ENCODE results near the gene ATP6V1B1.
A peak's percentile ranks its signal among the peaks of the same experiment; 100 is the strongest.

ATP6V1B1 gene

DNA sequence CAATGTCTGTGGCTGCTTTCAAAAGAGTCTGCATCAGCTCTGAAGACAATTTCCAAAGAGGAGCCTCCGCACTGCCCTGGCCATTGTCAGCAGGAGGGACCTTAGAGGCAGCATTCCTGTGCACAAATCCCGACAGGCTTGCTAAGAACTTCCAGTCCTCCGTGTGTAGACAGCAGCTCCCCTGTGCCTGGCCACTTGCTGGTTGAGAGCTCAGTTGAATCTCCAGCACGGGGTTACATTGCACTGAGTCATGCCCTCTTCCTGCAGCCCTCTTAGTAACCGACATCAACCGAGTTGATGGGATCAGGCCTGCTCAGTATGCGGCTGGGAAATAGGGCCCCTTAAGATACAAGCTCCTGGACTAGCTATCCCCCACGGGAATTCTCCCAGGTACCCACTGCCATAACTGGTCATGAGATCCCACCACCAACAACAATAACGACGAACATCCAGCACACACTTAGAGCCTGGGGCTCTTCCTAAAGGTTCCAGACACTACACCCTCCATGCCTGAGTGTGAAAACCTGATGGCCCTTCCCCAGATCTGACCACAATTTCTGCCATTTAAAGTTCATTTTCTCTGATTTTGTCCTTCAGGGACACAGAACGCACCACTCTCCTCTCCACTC, 12.0 kb downstream of the ATP6V1B1 start:
- DNase-seq: peak; percentile 42

DNA sequence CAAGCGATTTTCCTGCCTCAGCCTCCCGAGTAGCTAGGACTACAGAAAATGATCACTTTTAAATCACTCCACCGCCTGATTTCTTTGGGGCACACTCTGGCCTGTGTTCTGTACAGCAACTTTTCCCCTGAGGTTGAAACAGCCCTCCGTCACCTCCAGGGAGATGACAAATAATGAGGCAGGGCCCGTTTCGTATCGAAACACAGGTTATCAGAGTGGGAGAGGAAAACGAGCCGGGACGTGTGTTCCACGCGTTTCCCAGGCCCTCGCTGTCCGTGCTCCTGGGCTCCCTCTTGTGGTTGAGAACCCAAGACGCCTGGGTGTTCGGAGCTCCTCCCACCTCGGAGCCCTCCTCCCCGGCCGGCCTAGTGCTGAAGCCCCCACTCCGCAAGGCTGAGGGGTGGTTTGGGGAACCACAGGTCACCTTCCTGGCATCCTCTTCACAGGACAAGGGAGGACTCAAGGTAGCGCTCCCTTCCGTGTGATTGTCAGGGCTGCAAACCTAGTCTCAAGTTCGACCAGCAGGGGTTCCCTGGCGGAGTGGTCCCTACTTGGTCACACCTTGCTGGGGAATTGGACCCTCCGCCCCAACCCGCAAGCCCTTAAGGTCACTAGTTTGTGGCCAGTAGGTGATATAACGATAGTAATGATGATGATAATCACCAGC, 12.8 kb downstream of the ATP6V1B1 start:
- DNase-seq: peak; percentile 87

GRCh38 chr2:70949086-70949485, 13.4 kb downstream of the ATP6V1B1 start:
- no peak for DNase-seq

- no peak for DNase-seq
These were observed 19.2 kb downstream of the ATP6V1B1 start for GRCh38 chr2:70954886-70955285.

DNA sequence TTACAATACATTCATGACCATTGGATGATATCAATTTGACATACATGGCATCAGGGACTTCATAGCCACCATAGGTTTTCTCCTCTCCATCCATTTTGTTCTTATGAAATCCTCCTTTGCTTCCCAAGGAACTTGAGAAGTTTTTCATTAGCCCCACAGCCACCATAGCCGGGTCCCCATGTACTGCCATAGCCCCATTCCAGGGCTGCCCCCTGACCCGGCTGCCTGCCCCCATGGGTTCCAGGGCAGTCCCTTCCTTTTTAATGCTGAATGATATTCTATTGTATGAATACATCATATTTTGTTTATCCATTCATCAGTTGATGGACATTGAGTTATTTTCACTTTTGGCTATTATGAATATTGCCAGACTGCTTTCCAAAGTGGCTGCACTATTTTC, 20.4 kb downstream of the ATP6V1B1 start:
- no peak for DNase-seq

- no peak for DNase-seq
These were observed 22.1 kb downstream of the ATP6V1B1 start for GRCh38 chr2:70957798-70958197.

GRCh38 chr2:70958759-70959158, 23.1 kb downstream of the ATP6V1B1 start:
- DNase-seq: no peak

DNA sequence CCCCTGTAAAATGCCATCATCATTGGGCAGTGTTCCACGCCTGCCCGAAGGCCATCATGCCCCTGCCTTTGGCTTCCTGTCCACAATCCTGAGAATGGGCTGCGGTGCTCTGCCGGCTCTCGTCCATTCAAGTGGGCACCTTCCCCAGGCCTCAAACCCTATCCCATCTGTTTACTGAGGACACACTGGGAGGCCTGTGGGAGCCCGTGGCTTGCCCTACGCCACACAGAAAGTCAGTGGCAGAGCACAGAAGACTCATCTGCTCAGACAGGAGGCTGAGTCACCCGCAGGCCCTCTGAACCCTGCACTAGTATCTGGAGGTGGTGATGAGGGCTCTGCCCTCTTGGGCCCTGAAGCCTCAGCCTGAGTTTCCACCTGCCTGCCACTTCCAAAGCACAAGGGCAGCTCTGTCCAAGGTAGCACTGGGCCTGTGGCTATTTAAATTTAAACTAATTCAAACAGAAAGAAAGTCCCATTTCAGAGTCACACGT, 23.6 kb downstream of the ATP6V1B1 start:
- DNase-seq: no peak

- no peak for DNase-seq
These were observed 24.4 kb downstream of the ATP6V1B1 start for GRCh38 chr2:70959851-70960832.

DNA sequence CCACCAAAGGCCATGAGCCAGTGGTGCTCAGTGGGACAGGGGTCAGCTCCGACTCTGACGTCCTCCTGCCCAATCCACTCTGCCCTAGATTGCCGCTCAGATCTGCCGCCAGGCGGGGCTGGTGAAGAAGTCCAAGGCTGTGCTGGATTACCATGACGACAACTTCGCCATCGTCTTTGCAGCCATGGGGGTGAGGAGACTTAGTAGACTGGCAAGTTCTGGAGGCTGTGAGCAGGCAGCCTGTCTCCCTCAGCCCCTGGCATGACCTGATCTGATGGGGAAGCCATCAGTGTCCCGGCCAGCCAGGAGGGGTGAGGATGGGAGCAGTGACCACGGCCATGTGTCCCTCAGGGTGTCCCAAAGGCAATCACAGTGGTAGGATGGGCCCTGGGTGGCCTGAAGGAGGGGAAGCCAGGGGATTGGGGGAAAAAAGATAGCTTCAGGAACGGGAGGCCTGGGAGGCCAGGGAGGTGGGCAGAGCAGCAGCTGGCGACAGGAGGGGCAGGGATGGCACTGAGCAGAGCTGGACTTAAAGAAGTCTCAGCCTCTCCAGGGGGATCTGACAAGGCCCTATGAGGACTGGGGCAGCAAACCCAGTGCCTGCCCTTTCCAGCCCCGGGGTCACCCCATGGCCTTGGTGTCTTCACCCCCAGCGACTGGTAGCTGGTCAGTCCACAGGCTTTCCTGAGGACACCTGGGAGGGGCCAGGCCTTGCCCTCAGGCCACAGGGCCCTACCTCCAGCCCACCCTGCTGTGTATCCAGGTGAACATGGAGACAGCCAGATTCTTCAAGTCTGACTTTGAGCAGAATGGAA, 25.3 kb downstream of the ATP6V1B1 start:
- DNase-seq: no peak

DNA sequence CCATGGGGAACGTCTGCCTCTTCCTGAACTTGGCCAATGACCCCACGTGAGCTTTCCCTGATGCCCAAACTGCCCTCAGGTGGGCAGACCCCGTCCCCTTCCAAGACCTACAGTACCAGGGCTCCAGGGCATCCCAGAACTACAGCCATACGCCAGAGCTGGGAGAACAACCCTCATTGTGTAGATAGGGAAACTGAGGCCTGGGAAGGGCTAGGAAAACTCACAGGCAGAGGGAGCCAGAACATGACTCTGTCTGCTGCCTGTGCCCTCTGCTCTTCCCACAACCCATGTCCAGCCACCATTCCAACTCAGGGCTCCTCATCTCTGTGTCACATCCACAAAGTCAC, 25.9 kb downstream of the ATP6V1B1 start:
- DNase-seq: no peak

GRCh38 chr2:70962211-70962884, 26.6 kb downstream of the ATP6V1B1 start:
- no peak for DNase-seq

GRCh38 chr2:70962885-70963878, 27.5 kb downstream of the ATP6V1B1 start:
- DNase-seq: no peak

DNA sequence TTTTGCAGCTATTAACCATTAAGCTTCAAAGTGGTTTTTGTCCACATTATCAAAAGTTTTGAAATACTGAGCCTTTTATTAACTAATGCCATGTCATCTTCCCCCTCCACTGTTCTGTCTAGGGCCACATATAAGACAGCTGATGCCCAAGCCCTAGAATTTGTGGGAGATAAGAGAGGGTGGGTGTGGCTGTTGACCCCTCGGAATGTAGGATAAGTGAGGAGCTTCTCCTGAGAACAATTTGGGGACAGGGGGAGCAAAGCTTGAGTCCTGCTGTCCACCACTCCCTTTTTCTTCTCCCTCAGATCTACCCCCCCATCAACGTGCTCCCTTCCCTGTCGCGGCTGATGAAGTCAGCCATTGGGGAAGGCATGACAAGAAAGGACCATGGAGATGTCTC, 28.4 kb downstream of the ATP6V1B1 start:
- DNase-seq: no peak

DNA sequence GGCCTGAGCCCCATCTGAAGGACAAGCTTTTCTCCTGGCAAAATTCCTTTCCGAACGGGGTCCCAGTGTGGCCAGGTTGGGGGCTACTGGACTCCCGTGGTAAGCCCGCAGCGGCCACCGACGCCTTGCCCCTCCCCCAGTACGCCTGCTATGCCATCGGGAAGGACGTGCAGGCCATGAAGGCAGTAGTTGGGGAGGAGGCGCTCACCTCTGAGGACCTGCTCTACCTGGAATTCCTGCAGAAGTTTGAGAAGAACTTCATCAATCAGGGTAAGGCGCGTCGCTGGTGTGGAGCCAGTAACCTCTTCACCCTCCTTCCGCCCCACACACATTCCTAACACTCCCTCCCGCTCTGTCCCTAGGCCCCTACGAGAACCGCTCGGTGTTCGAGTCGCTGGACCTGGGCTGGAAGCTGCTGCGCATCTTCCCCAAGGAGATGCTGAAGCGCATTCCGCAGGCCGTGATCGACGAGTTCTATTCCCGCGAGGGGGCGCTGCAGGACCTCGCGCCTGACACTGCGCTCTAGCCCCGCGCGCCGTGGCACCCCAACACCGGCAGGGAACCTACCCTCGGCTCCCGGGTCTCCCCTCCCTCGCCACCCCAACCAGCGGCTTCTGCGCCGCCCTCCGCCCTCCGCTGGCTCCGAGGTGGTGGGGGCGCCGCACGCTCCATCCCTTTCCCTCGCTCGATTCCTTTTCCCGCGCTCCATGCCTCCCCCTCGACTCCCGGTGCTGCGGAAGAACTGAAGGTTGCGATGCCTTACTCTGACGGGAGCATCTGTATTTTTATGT, 29.1 kb downstream of the ATP6V1B1 start:
- peak; percentile 83 for DNase-seq

DNA sequence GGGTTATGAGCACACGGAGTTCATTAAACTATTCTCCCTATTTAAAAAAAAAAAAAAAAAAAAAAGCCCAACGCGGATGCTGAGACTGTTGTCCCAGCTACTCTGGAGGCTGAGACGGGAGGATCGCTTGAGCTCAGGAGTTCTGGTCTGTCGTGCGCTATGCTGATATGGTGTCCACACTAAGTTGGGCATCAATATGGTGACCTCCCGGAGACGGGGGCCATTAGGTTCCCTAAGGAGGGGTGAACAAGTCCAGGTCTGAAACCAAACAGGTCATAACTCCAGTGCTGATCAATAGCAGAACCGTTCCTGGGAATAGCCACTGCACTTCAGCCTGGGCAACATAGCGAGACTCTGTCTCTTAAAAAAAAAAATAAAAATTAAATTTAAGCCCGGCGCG, 29.8 kb downstream of the ATP6V1B1 start:
- DNase-seq: no peak

GRCh38 chr2:70966681-70967080, 31.0 kb downstream of the ATP6V1B1 start:
- DNase-seq: no peak

- no peak for DNase-seq
These were observed 31.5 kb downstream of the ATP6V1B1 start for GRCh38 chr2:70967189-70967588.

DNA sequence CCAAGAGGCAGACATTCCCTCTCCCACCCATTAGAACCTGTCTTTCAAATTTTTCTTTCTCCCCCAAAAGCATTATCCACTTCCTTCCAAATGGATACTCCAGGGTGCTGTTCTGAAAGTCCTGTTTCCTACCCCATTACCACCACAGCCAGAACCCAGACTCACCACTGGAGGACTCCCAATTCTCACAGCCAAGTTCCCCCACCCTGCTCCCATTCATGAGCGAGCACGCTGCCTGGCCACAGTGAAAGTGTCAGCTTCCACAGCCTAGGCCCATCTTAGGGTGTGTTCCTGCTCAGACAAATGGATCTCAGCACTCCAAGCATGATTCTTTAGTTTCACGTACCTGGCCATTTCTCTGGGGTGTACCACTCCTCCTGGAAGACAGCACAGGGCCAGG, 38.9 kb downstream of the ATP6V1B1 start:
- no peak for DNase-seq

DNA sequence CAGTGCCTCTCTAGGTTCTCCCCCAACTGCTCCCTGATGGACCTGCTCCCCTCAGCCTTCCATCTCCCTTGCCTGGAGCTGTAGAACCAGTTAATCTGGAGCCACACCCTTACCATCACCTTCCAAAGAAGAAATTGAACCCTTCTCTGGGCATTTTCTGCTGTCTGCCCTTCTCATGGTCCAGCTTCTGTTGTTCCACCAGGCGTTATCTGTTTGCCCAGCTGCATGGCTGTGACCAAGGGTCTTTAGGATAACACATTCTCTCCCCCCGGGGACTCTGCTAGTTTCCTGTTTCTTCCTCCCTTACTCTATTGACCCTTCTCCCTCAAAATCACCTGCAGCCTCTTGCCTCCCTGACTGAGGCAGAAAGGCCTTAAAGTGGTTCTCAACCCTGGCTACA, 39.5 kb downstream of the ATP6V1B1 start:
- no peak for DNase-seq
